CD4-positive, CD25-positive, alpha-beta regulatory T cell (primary cell): ENCODE results near the gene ABTB2. TPM values are rescaled to one million over a fixed set of nuclear protein-coding genes. Genes with fewer than 3 reads are reported as not detected.

Experiments
- ATAC-seq, 2 donors: fragments of 150-1000 bp; cut with Tn5 transposase; one replicate each; pipeline ENCODE4 v1.10.0; 2021; ENCODE audit warnings: low read depth in 2 of 2, moderate number of reproducible peaks in 2 of 2, moderate library complexity in 1 of 2
- DNase-seq, 3 donors: peaks; one replicate each; pipeline versions ENCODE4 v3.0.0 to v3.0.0-alpha.2; 2012 to 2022; ENCODE audit warnings: mixed read lengths in 1 of 3
- H3K27ac ChIP-seq: one replicate; pipeline ENCODE4 v1.7.0; 2013; ENCODE audit warnings: mild to moderate bottlenecking, low read length; ENCODE audit not compliant: insufficient read depth, poor library complexity, severe bottlenecking
- H3K27me3 ChIP-seq: one replicate; pipeline ENCODE4 v1.7.0; 2013; ENCODE audit warnings: low read length; ENCODE audit not compliant: control insufficient read depth, insufficient read depth
- H3K36me3 ChIP-seq: one replicate; pipeline ENCODE4 v1.7.0; 2013; ENCODE audit warnings: mild to moderate bottlenecking, low read length, moderate library complexity; ENCODE audit not compliant: control insufficient read depth, insufficient read depth
- H3K4me1 ChIP-seq: 2 replicates; pipeline ENCODE4 v1.7.0; 2013; ENCODE audit warnings: mild to moderate bottlenecking, low read length; ENCODE audit not compliant: insufficient read depth, control insufficient read depth, poor library complexity, severe bottlenecking
- H3K4me3 ChIP-seq: one replicate; pipeline ENCODE4 v1.7.0; 2013; ENCODE audit warnings: low read depth, mild to moderate bottlenecking, low read length, moderate library complexity
- H3K9me3 ChIP-seq, 2 experiments: 1 replicate in 1 of 2; 2 replicates in 1 of 2; pipeline ENCODE4 v1.7.0; 2013; ENCODE audit warnings: low read length in 2 of 2, mild to moderate bottlenecking in 1 of 2, moderate library complexity in 1 of 2; ENCODE audit not compliant: control insufficient read depth in 2 of 2
- H3K27ac Mint-ChIP-seq, 3 donors: one replicate each; pipeline ENCODE4 v1.8.0; 2020 to 2022; ENCODE audit warnings: mild to moderate bottlenecking in 3 of 3, mixed read lengths in 3 of 3, moderate library complexity in 2 of 3
- H3K27me3 Mint-ChIP-seq: one replicate; pipeline ENCODE4 v1.8.0; 2022; ENCODE audit warnings: mild to moderate bottlenecking, mixed read lengths
- H3K36me3 Mint-ChIP-seq: one replicate; pipeline ENCODE4 v1.8.0; 2020; ENCODE audit warnings: mixed read lengths
- H3K4me1 Mint-ChIP-seq, 4 donors: one replicate each; pipeline ENCODE4 v1.8.0; 2020 to 2022; ENCODE audit warnings: mixed read lengths in 4 of 4, mild to moderate bottlenecking in 1 of 4
- H3K4me3 Mint-ChIP-seq, 4 donors: one replicate each; pipeline ENCODE4 v1.8.0; 2020 to 2022; ENCODE audit warnings: mild to moderate bottlenecking in 4 of 4, mixed read lengths in 4 of 4, moderate library complexity in 3 of 4
- H3K9me3 Mint-ChIP-seq, 7 donors: one replicate each; pipeline ENCODE4 v1.8.0; 2020 to 2022; ENCODE audit warnings: mixed read lengths in 7 of 7, mild to moderate bottlenecking in 3 of 7, moderate library complexity in 2 of 7
- polyA plus RNA-seq, 4 donors: library from polyadenylated mRNA; unstranded; fragments of 300-500 nt; fragmentation: Illumina TruSeq; gene quantifications; one replicate each; pipeline ENCODE4 v1.2.3, GENCODE V29; 2021
- total RNA-seq: library from RNA; stranded (reverse); gene quantifications from one replicate; pipeline ENCODE4 v1.2.3, GENCODE V29; 2022

The ABTB2 gene
- total and polyA plus RNA-seq, 5 donors from 2014 or later: 0.12 to 0.89 (median 0.13) TPM; not detected in 2

GRCh38 chr11:34179026-34179675 lies 178.7 kb downstream of the ABTB2 start:
- Mint-ChIP-seq H3K27ac (no peak overlapping the region), H3K27me3 (peaks cover 10% of the 10 kb centered on the region), H3K4me1 (peaks cover 0 to 7% (median 2%) of the 10 kb centered on the region in 4 donors), H3K36me3 (no peaks in the 10 kb centered on the region), H3K4me3 (no peak overlapping the region), H3K9me3 (peaks cover 0 to under 1% (median 0%) of the 10 kb centered on the region in 7 donors)
- Histone ChIP-seq H3K4me1 (peaks cover 7% of the 10 kb centered on the region), H3K27ac (no peak overlapping the region), H3K9me3 (no peaks in the 10 kb centered on the region), H3K4me3 (no peak overlapping the region), H3K36me3 (no peaks in the 10 kb centered on the region), H3K27me3 (no peaks in the 10 kb centered on the region)
- no peak for ATAC-seq
- no peak for DNase-seq

GRCh38 chr11:34178209-34178821 lies 179.5 kb downstream of the ABTB2 start:
- H3K27ac ChIP-seq: no peak overlapping the region
- Mint-ChIP-seq H3K27me3 (peaks cover 10% of the 10 kb centered on the region), H3K4me1 (peaks cover 0 to 7% (median 3%) of the 10 kb centered on the region in 4 donors), H3K9me3 (peaks cover 0 to 1% (median 0%) of the 10 kb centered on the region in 7 donors), H3K27ac (no peak overlapping the region), H3K4me3 (no peak overlapping the region), H3K36me3 (no peaks in the 10 kb centered on the region)
- DNase-seq (no peak), ATAC-seq (no peak)
- no peaks in the 10 kb centered on the region for H3K27me3 ChIP-seq
- no peaks in the 10 kb centered on the region for H3K36me3 ChIP-seq
- no peaks in the 10 kb centered on the region for H3K9me3 ChIP-seq
- H3K4me1 ChIP-seq: peaks cover 8% of the 10 kb centered on the region
- no peak overlapping the region for H3K4me3 ChIP-seq

GRCh38 chr11:34176751-34177209 lies 181.0 kb downstream of the ABTB2 start:
- no peak for ATAC-seq
- peaks cover 0 to 1% (median 0%) of the 10 kb centered on the region in 7 donors for H3K9me3 Mint-ChIP-seq
- no peak overlapping the region for H3K27ac ChIP-seq
- no peak overlapping the region for H3K4me3 ChIP-seq
- H3K4me3 Mint-ChIP-seq: no peak overlapping the region
- peaks cover 8% of the 10 kb centered on the region for H3K4me1 ChIP-seq
- H3K27me3 Mint-ChIP-seq: peaks cover 6% of the 10 kb centered on the region
- H3K4me1 Mint-ChIP-seq: peaks cover 0 to 7% (median 3%) of the 10 kb centered on the region in 4 donors
- H3K27me3 ChIP-seq: no peaks in the 10 kb centered on the region
- H3K27ac Mint-ChIP-seq: no peak overlapping the region
- no peak for DNase-seq
- H3K9me3 ChIP-seq: no peaks in the 10 kb centered on the region
- no peaks in the 10 kb centered on the region for H3K36me3 Mint-ChIP-seq
- H3K36me3 ChIP-seq: no peaks in the 10 kb centered on the region

- no peaks in the 10 kb centered on the region for H3K36me3 ChIP-seq
- H3K27me3 ChIP-seq: no peaks in the 10 kb centered on the region
- H3K27ac Mint-ChIP-seq: no peak overlapping the region
- no peak for ATAC-seq
- H3K4me1 ChIP-seq: peaks cover 8% of the 10 kb centered on the region
- no peaks in the 10 kb centered on the region for H3K9me3 ChIP-seq
- H3K36me3 Mint-ChIP-seq: no peaks in the 10 kb centered on the region
- no peak overlapping the region for H3K4me3 Mint-ChIP-seq
- DNase-seq: peak in 1 of 3 donors; percentile 23
- H3K4me1 Mint-ChIP-seq: peaks cover 0 to 7% (median 3%) of the 10 kb centered on the region in 4 donors
- peaks cover 0 to 1% (median 0%) of the 10 kb centered on the region in 7 donors for H3K9me3 Mint-ChIP-seq
- no peak overlapping the region for H3K27ac ChIP-seq
- peaks cover 6% of the 10 kb centered on the region for H3K27me3 Mint-ChIP-seq
- no peak overlapping the region for H3K4me3 ChIP-seq
Observed at GRCh38 chr11:34175284-34176019, 182.4 kb downstream of the ABTB2 start.

GRCh38 chr11:34174412-34175041 lies 183.3 kb downstream of the ABTB2 start:
- no peaks in the 10 kb centered on the region for H3K36me3 ChIP-seq
- peaks cover 0 to 7% (median 3%) of the 10 kb centered on the region in 4 donors for H3K4me1 Mint-ChIP-seq
- peaks cover 0 to 1% (median 0%) of the 10 kb centered on the region in 7 donors for H3K9me3 Mint-ChIP-seq
- ATAC-seq: peak; percentile 96 to 97
- H3K27ac Mint-ChIP-seq: no peak overlapping the region
- no peaks in the 10 kb centered on the region for H3K27me3 ChIP-seq
- no peaks in the 10 kb centered on the region for H3K36me3 Mint-ChIP-seq
- H3K27ac ChIP-seq: no peak overlapping the region
- H3K9me3 ChIP-seq: no peaks in the 10 kb centered on the region
- DNase-seq: peak; percentile 57 to 70 (median 69)
- peaks cover 6% of the 10 kb centered on the region for H3K27me3 Mint-ChIP-seq
- no peak overlapping the region for H3K4me3 ChIP-seq
- H3K4me1 ChIP-seq: peaks cover 8% of the 10 kb centered on the region
- H3K4me3 Mint-ChIP-seq: peak overlapping the region in 3 of 4 donors; percentile 50 to 82 (median 81)

GRCh38 chr11:34173050-34173449 lies 184.8 kb downstream of the ABTB2 start:
- Mint-ChIP-seq H3K36me3 (no peaks in the 10 kb centered on the region), H3K27ac (no peak overlapping the region), H3K4me1 (peaks cover 0 to 7% (median 3%) of the 10 kb centered on the region in 4 donors), H3K9me3 (peaks cover 0 to 1% (median 0%) of the 10 kb centered on the region in 7 donors), H3K4me3 (no peak overlapping the region), H3K27me3 (peaks cover 6% of the 10 kb centered on the region)
- Histone ChIP-seq H3K4me3 (no peak overlapping the region), H3K4me1 (peaks cover 8% of the 10 kb centered on the region), H3K9me3 (no peaks in the 10 kb centered on the region), H3K27ac (no peak overlapping the region), H3K27me3 (no peaks in the 10 kb centered on the region), H3K36me3 (no peaks in the 10 kb centered on the region)
- ATAC-seq (no peak), DNase-seq (no peak)

GRCh38 chr11:34169686-34170085 lies 188.1 kb downstream of the ABTB2 start:
- Mint-ChIP-seq H3K4me3 (no peak overlapping the region), H3K36me3 (no peaks in the 10 kb centered on the region), H3K27ac (peak overlapping the region in 1 of 3 donors; percentile 65), H3K27me3 (no peaks in the 10 kb centered on the region), H3K4me1 (peaks cover 0 to 5% (median under 1%) of the 10 kb centered on the region in 4 donors), H3K9me3 (peaks cover 0 to 1% (median 0%) of the 10 kb centered on the region in 7 donors)
- Histone ChIP-seq H3K4me3 (no peak overlapping the region), H3K4me1 (peaks cover 6% of the 10 kb centered on the region), H3K9me3 (no peaks in the 10 kb centered on the region), H3K27me3 (no peaks in the 10 kb centered on the region), H3K27ac (no peak overlapping the region), H3K36me3 (no peaks in the 10 kb centered on the region)
- no peak for ATAC-seq
- no peak for DNase-seq
